ENCODE results near the gene RFX1. TPM values are rescaled to one million over a fixed set of nuclear protein-coding genes. Genes with fewer than 3 reads are reported as not detected.

Gene RFX1
- total RNA-seq, 2 experiments from 2014 or later: 4.4 to 17.4 TPM

DNA sequence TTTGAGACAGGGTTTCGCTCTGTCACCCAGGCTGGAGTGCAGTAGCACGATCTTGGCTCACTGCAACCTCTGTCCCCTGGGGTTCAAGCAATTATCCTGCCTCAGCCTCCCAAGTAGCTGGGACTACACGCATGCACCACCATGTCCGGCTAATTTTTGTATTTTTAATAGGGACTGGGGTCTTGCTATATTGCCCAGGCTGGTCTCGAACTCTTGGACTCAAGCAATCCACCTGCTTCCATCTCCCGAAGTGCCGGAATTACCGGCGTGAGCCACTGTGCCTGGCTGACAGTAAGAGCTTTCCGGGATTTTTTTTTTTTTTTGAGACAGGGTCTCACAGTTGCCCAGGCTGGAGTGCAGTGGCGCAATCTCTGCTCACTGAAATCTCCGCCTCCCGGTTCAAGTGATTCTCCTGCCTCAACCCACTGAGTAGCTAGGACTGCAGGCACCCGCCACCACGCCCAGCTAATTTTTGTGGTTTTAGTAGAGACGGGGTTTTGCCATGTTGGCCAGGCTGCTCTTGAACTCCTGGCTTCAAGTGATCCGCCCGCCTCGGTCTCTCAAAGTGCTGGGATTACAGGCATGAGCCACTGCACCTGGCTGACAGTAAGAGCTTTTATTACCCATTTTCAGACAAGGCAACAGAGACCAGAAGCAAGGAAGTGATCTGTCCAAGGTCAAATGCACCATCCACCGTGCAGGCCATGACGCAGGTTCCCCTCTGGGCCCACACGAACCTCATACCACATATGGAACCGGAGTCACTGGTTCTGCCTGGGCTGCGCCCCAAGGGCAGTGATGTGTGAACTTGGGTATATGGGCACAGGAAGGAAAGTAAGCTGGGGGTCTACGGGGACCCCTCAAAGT lies 21.0 kb downstream of the RFX1 start:
- intact Hi-C loops (cut with micrococcal nuclease; ENCODE audit: unreplicated experiment): loop anchor here (2.0 kb wide), 1 partner anchor 32 kb away; the partner anchor contains the start of gene DCAF15
- ChIA-PET POLR2A (interaction anchor here (0.6 to 6.1 kb wide), 5 partner anchors 19 to 62 kb away, joined by 3 to 39 read pairs (median 4); partner anchors contain the start of gene RFX1), CTCF (ENCODE audit: unreplicated experiment) (no interaction called here)
- Histone ChIP-seq H3K36me3 (ENCODE audit: insufficient read depth, low read length) (peaks cover 38% of the 10 kb centered on the region), H3K79me2 (ENCODE audit: insufficient read depth, low read depth, low read length) (no peaks in the 10 kb centered on the region), H3K27ac (ENCODE audit: low read depth, low read length, poor library complexity, severe bottlenecking) (peak overlapping the region; percentile 99), H3K4me3 (ENCODE audit: low read depth, low read length, poor library complexity, severe bottlenecking) (peak overlapping the region; percentile 67), H3K9me3 (ENCODE audit: low read length) (no peaks in the 10 kb centered on the region), H3K9me2 (ENCODE audit: insufficient read depth, low read length) (no peaks in the 10 kb centered on the region), H4K20me1 (ENCODE audit: insufficient read depth, low read length) (no peaks in the 10 kb centered on the region), H3K4me1 (ENCODE audit: insufficient read depth, low read length, poor library complexity, severe bottlenecking) (peaks cover 80% of the 10 kb centered on the region), H2AFZ (ENCODE audit: low read length) (no peak overlapping the region; the same call in 1 of the 2 replicates), H3K4me2 (ENCODE audit: low read length) (peak overlapping the region; percentile 98)
- DNase-seq (ENCODE audit: low spot score): peak; percentile 48
- BruUV-seq (replicated peaks): no TSS peak
- TF ChIP-seq, protein P1, sequence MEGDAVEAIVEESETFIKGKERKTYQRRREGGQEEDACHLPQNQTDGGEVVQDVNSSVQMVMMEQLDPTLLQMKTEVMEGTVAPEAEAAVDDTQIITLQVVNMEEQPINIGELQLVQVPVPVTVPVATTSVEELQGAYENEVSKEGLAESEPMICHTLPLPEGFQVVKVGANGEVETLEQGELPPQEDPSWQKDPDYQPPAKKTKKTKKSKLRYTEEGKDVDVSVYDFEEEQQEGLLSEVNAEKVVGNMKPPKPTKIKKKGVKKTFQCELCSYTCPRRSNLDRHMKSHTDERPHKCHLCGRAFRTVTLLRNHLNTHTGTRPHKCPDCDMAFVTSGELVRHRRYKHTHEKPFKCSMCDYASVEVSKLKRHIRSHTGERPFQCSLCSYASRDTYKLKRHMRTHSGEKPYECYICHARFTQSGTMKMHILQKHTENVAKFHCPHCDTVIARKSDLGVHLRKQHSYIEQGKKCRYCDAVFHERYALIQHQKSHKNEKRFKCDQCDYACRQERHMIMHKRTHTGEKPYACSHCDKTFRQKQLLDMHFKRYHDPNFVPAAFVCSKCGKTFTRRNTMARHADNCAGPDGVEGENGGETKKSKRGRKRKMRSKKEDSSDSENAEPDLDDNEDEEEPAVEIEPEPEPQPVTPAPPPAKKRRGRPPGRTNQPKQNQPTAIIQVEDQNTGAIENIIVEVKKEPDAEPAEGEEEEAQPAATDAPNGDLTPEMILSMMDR (conservative IDR thresholded peaks at IDR 0.05; ENCODE audit: low read length): no peak
- TF ChIP-seq EZH2phosphoT487 (IDR thresholded peaks at IDR 0.05; ENCODE audit: borderline replicate concordance, low read depth, low read length): no peak

DNA sequence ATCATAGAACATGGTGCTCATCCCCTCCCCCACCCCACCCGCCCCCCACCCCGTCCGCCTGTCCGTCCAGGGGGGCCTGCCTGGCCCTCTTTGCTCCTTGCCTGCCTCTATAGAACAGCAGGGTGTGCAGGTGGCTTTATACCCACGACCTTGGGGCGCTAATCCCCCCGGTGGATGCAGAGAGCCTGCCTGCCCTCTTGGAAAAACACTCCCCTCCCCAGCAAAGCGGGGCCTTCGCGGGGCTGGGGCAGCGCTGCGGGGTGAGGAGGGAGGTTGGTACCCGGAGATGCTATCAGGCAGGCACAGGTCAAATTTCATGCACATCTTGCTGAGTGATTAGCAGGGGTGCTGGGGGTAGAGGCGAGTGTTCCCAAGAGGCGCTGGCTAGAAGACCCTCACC lies 21.9 kb downstream of the RFX1 start:
- Histone ChIP-seq H4K20me1 (ENCODE audit: insufficient read depth, low read length) (no peaks in the 10 kb centered on the region), H3K79me2 (ENCODE audit: insufficient read depth, low read depth, low read length) (no peaks in the 10 kb centered on the region), H3K4me2 (ENCODE audit: low read length) (peak overlapping the region; percentile 38), H2AFZ (ENCODE audit: low read length) (no peak overlapping the region), H3K27ac (ENCODE audit: low read depth, low read length, poor library complexity, severe bottlenecking) (peak overlapping the region; percentile 99), H3K36me3 (ENCODE audit: insufficient read depth, low read length) (peaks cover 39% of the 10 kb centered on the region), H3K9me3 (ENCODE audit: low read length) (no peaks in the 10 kb centered on the region), H3K4me1 (ENCODE audit: insufficient read depth, low read length, poor library complexity, severe bottlenecking) (peaks cover 78% of the 10 kb centered on the region), H3K4me3 (ENCODE audit: low read depth, low read length, poor library complexity, severe bottlenecking) (no peak overlapping the region), H3K9me2 (ENCODE audit: insufficient read depth, low read length) (no peaks in the 10 kb centered on the region)
- DNase-seq (ENCODE audit: low spot score): no peak
- ChIA-PET POLR2A (interaction anchor here (0.5 to 6.1 kb wide), 3 partner anchors 20 to 63 kb away, joined by 4 to 39 read pairs (median 4); partner anchors contain the start of gene RFX1), CTCF (ENCODE audit: unreplicated experiment) (no interaction called here)
- TF ChIP-seq EZH2phosphoT487 (IDR thresholded peaks at IDR 0.05; ENCODE audit: borderline replicate concordance, low read depth, low read length): no peak
- TF ChIP-seq, protein P1 (conservative IDR thresholded peaks at IDR 0.05; ENCODE audit: low read length): no peak
- intact Hi-C loops (cut with micrococcal nuclease; ENCODE audit: unreplicated experiment): loop anchor here (2.0 kb wide), 1 partner anchor 31 kb away; the partner anchor contains the start of gene DCAF15
- BruUV-seq (replicated peaks): no TSS peak

All from OCI-LY7 (cell line).